ENCODE results near the gene SLC35D1.

- TF ChIP-seq EZH2 (IDR thresholded peaks at IDR 0.05; ENCODE audit: insufficient read depth, poor library complexity, severe bottlenecking) (no peak), EZH2phosphoT487 (IDR thresholded peaks at IDR 0.05; ENCODE audit: insufficient read depth, low read depth) (no peak)
These were observed 9.2 kb downstream of the SLC35D1 start for GRCh38 chr1:67044631-67045270.
